ENCODE results near the gene MAGEA11.

GRCh38 chrX:149682031-149682430 lies 29.8 kb upstream of the MAGEA11 start:
- no peak for TF ChIP-seq CTCF (IDR thresholded peaks at IDR 0.05)
- TF ChIP-seq POLR2A (IDR thresholded peaks at IDR 0.05) = no peak
- no peak for TF ChIP-seq POLR2AphosphoS5 (IDR thresholded peaks at IDR 0.05; ENCODE audit: insufficient read depth in 1 of 2, low read depth in 1 of 2)

All from vagina (tissue), 2 donors.